Endothelial cell (in vitro differentiated cells): Measurements from ENCODE around the gene NOXO1. TPM values are rescaled to one million over a fixed set of nuclear protein-coding genes. Genes with fewer than 3 reads are reported as not detected.

Experiments used
- DNase-seq: peaks from one replicate; pipeline ENCODE4 v3.0.0; 2021; ENCODE audit warnings: low spot score
- H3K27ac Mint-ChIP-seq: one replicate; pipeline ENCODE4 v1.8.0; 2021; ENCODE audit warnings: mixed read lengths, inconsistent platforms; ENCODE audit not compliant: unreplicated experiment
- H3K27me3 Mint-ChIP-seq: one replicate; pipeline ENCODE4 v1.8.0; 2021; ENCODE audit warnings: mild to moderate bottlenecking, moderate library complexity, mixed read lengths, inconsistent platforms; ENCODE audit not compliant: unreplicated experiment
- H3K36me3 Mint-ChIP-seq: one replicate; pipeline ENCODE4 v1.8.0; 2021; ENCODE audit warnings: mild to moderate bottlenecking, low read depth, mixed read lengths, inconsistent platforms; ENCODE audit not compliant: unreplicated experiment
- H3K4me1 Mint-ChIP-seq: one replicate; pipeline ENCODE4 v1.8.0; 2021; ENCODE audit warnings: mild to moderate bottlenecking, mixed read lengths, inconsistent platforms; ENCODE audit not compliant: unreplicated experiment
- H3K4me3 Mint-ChIP-seq: one replicate; pipeline ENCODE4 v1.8.0; 2021; ENCODE audit warnings: mild to moderate bottlenecking, mixed read lengths, inconsistent platforms; ENCODE audit not compliant: unreplicated experiment
- H3K9me3 Mint-ChIP-seq: one replicate; pipeline ENCODE4 v1.8.0; 2021; ENCODE audit warnings: mixed read lengths, inconsistent platforms; ENCODE audit not compliant: unreplicated experiment
- CTCF ChIP-seq: fragments of 200-600 bp; sonication (generic); IDR thresholded peaks from one replicate; pipeline ENCODE4 v1.5.0; 2021; ENCODE audit warnings: antibody characterized with exemption; ENCODE audit not compliant: unreplicated experiment
- total RNA-seq: library from RNA; stranded (reverse); fragmentation: NEBNext Ultra II Directional; extraction: Animal tissue kit (Norgen Biotek cat#: 25700); gene quantifications from one replicate; pipeline ENCODE4 v1.2.1, GENCODE V29; 2021; ENCODE audit not compliant: unreplicated experiment

The NOXO1 gene
- total RNA-seq, 1 donor from 2014 or later: 0.23 TPM

- Mint-ChIP-seq H3K9me3 (no peaks in the 10 kb centered on the region), H3K4me1 (peaks cover 21% of the 10 kb centered on the region), H3K27ac (no peak overlapping the region), H3K36me3 (peaks cover 6% of the 10 kb centered on the region), H3K4me3 (peak overlapping the region; percentile 83), H3K27me3 (peaks cover 11% of the 10 kb centered on the region)
- DNase-seq: no peak
- no peak for TF ChIP-seq CTCF
These were observed 26.0 kb upstream of the NOXO1 start for GRCh38 chr16:2007081-2007836.

GRCh38 chr16:2006317-2006716, 25.0 kb upstream of the NOXO1 start:
- H3K9me3 Mint-ChIP-seq: no peaks in the 10 kb centered on the region
- peaks cover 6% of the 10 kb centered on the region for H3K36me3 Mint-ChIP-seq
- H3K4me1 Mint-ChIP-seq: peaks cover 21% of the 10 kb centered on the region
- H3K27ac Mint-ChIP-seq: no peak overlapping the region
- TF ChIP-seq CTCF: no peak
- H3K27me3 Mint-ChIP-seq: peaks cover 11% of the 10 kb centered on the region
- H3K4me3 Mint-ChIP-seq: no peak overlapping the region
- DNase-seq: no peak

GRCh38 chr16:2005646-2006045, 24.4 kb upstream of the NOXO1 start:
- DNase-seq: no peak
- peaks cover 6% of the 10 kb centered on the region for H3K36me3 Mint-ChIP-seq
- no peak for TF ChIP-seq CTCF
- no peak overlapping the region for H3K27ac Mint-ChIP-seq
- H3K4me3 Mint-ChIP-seq: no peak overlapping the region
- H3K9me3 Mint-ChIP-seq: no peaks in the 10 kb centered on the region
- H3K27me3 Mint-ChIP-seq: peaks cover 11% of the 10 kb centered on the region
- peaks cover 21% of the 10 kb centered on the region for H3K4me1 Mint-ChIP-seq

- H3K4me3 Mint-ChIP-seq: no peak overlapping the region
- H3K27me3 Mint-ChIP-seq: peaks cover 11% of the 10 kb centered on the region
These were observed 23.7 kb upstream of the NOXO1 start for GRCh38 chr16:2004795-2005517.

More at GRCh38 chr16:2004795-2005517, 23.7 kb upstream of the NOXO1 start:
- TF ChIP-seq CTCF: no peak
- Mint-ChIP-seq H3K9me3 (no peaks in the 10 kb centered on the region), H3K27ac (no peak overlapping the region), H3K4me1 (peaks cover 16% of the 10 kb centered on the region), H3K36me3 (peaks cover 6% of the 10 kb centered on the region)
- DNase-seq: no peak
